Fibroblast of pulmonary artery (primary cell): ENCODE measurements around the gene CFAP57.

Experiments used
- DNase-seq: peaks from one replicate; pipeline ENCODE4 v3.0.0-alpha.2; 2010; ENCODE audit warnings: low read depth
- H3K4me3 ChIP-seq: replicated peaks from 2 replicates; pipeline ENCODE4 v1.5.1; 2011; ENCODE audit warnings: low read depth, mild to moderate bottlenecking, control low read depth, low read length, moderate library complexity
- TF ChIP-seq, protein P1 (sequence below): IDR thresholded peaks from 2 replicates; pipeline ENCODE4 v1.5.1; 2011; ENCODE audit warnings: mild to moderate bottlenecking, control low read depth, low read length, inconsistent platforms; ENCODE audit errors: missing control alignments

The CFAP57 gene

DNA sequence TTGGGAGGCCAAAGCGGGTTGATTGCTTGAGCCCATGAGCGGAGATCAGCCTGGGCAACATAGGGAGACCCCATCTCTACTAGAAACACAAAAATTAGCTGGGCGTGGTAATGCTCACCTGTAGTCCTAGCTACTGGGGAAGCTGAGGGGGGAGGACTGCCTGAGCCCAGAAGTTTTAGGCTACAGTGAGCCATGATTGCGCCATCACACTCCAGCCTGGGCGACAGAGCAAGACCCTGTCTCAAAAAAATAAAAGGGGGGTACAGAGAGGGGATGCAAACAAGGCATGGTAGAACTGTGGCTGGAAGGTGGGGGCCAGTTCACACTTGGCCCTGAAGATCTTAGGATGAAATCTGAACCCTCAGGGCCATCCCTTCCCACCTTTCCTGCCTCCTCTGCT is 114.4 kb downstream of the CFAP57 start:
- TF ChIP-seq, protein P1, sequence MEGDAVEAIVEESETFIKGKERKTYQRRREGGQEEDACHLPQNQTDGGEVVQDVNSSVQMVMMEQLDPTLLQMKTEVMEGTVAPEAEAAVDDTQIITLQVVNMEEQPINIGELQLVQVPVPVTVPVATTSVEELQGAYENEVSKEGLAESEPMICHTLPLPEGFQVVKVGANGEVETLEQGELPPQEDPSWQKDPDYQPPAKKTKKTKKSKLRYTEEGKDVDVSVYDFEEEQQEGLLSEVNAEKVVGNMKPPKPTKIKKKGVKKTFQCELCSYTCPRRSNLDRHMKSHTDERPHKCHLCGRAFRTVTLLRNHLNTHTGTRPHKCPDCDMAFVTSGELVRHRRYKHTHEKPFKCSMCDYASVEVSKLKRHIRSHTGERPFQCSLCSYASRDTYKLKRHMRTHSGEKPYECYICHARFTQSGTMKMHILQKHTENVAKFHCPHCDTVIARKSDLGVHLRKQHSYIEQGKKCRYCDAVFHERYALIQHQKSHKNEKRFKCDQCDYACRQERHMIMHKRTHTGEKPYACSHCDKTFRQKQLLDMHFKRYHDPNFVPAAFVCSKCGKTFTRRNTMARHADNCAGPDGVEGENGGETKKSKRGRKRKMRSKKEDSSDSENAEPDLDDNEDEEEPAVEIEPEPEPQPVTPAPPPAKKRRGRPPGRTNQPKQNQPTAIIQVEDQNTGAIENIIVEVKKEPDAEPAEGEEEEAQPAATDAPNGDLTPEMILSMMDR, result no peak
- no peak for DNase-seq
- H3K4me3 ChIP-seq, result no peak overlapping the region

DNA sequence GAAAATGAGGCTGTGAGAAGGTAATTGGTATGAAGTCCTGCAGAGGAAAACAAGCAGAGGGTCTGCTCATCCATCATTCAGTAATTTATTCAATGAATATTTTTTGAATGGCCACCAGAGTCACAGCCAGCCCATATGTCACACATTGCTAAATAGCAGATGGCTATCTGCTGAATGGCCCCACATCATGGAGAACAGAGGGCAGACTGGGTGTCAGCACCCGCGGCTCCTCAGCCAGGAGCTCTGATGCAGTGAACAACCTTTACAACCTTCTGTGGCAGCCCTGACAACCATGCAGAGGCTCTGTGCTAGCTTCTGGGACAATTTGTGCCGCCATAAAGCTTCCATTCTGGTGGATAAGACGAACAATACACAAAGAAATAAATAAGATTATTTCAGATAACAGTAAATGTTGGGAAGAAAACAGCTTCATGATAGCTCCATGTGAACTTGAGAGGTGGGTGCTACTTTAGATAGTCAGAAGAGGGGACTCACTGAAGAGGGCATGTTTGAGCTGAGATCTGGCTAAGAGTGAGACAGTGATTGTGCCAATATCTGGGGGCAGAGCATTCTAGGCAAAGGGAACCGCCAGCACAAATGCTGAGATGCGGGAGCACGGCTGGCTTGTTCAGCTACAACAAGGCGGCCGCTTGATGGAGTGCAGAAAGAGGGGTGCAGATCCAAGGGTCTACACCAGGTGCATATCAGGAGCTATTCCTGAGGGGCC is 116.1 kb downstream of the CFAP57 start:
- DNase-seq, result no peak
- TF ChIP-seq, protein P1, result no peak
- H3K4me3 ChIP-seq, result no peak overlapping the region

DNA sequence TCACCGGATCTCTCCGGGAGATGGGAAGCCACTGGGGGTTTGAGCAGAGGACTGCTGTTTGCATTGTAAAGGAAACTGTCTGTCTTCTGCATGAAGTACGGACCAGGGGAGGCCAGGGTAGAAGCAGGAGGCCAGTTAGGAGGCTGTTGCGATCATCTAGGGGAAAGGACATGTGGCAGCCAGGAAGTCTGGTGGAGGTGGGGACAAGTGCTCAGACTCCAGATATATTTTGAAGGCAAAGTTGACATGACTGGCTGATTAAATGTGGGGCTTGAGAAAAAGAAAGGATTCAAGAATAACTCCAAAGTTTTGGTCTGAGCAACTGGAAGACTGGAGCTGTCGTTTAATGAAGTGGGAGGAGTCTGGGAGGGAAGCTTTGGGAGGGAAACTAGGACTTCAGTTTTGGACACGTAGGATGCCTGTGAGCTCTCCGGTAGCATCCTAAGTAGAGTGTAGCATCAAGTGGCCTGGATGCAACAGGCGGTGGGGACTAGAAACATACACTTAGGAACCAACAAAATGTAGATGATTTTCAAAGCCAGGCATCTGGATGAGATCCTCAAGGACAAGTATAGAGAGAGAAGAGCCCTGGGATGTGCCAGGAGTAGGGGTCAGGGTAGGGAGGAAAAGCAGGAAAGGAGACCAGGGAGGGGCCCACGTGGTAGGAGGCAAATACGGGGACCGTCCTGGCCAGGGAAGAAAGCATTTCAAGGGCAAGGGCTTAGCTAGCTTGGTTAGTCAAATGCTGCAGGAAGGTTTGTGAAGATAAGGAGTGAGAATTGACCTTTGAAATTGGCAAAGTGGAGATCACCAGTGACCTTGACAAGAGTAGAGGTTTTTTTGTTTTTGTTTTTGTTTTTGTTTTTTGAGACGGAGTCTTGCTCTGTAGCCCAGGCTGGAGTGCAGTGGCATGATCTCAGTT is 116.9 kb downstream of the CFAP57 start:
- no peak overlapping the region for H3K4me3 ChIP-seq
- TF ChIP-seq, protein P1, result no peak
- DNase-seq, result no peak

DNA sequence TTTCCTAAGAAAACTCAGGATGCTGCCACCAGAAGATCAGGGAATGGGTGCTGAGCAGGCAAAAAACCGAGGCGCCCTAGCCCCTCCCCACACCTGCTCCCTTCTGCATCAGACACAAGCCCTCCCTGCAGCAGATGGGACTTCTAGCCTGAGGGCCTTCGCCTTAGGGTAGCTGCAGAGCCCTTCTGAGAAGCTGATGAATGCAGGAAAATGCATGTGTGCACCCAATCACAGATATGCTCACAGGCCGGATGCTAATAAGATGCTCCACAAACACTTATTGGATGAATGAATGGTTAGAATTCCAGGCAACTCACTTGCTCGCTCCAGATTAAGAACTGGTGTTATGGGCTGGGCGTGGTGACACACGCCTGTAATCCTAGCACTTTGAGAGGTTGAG is 120.1 kb downstream of the CFAP57 start:
- no peak overlapping the region for H3K4me3 ChIP-seq
- no peak for DNase-seq
- TF ChIP-seq, protein P1, result no peak

DNA sequence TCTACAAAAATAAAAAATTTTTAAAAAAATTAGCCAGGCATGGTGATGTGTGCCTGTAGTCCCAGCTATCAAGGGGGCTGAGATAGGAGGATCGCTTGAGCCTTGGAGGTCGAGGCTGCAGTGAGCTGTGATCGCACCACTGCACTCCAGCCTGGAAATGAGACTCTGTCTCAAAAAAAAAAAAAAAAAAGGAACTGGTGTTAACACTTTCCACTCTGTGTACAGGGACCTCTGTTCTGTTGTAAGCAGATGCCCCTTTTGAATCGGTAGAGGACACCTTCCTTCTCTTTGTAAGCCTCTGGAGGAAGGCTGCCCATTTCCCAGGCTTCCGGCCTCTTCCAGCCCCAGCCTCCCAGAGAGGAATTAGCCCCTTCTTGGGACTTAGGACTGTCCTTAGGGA is 120.5 kb downstream of the CFAP57 start:
- DNase-seq, result no peak
- TF ChIP-seq, protein P1, result no peak
- H3K4me3 ChIP-seq, result no peak overlapping the region

DNA sequence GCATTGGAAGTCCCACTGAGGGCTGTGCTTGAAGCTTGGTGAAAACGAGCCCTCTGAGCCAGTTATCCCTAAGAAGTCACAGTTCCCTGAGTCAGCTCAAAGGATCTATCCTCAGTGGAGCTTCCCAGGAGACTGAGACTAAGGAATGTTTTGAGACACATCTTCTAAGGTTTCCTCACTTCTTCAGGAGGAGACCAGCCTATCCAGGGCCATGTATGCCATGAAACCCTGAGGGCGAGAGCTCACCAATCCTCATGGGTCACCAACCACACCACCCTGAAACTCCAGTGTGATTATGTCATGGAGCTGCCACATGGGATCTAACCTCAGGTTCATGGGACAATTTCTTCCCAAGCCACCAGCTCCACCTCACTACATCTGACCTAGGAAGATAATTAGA is 121.0 kb downstream of the CFAP57 start:
- H3K4me3 ChIP-seq, result no peak overlapping the region
- TF ChIP-seq, protein P1, result no peak

More for the DNA sequence above, 121.0 kb downstream of the CFAP57 start:
- no peak for DNase-seq
